Activated CD4-positive, CD25-positive, alpha-beta regulatory T cell (primary cell): ENCODE data around the gene VENTX.
"Not testable (repeated sequence)": the region's sequence is repeated elsewhere in the genome, so short reads cannot be mapped to it uniquely, and the experiment has no call there.

Source experiments
- DNase-seq, 4 experiments: peaks; one replicate each; lab custom pipeline; 2025; lab: John Stamatoyannopoulos, UW

The VENTX gene

GRCh38 chr10:133214468-133215410, 22.9 kb upstream of the VENTX start:
- no peak for DNase-seq

GRCh38 chr10:133215586-133215985, 22.1 kb upstream of the VENTX start:
- no peak for DNase-seq

DNA sequence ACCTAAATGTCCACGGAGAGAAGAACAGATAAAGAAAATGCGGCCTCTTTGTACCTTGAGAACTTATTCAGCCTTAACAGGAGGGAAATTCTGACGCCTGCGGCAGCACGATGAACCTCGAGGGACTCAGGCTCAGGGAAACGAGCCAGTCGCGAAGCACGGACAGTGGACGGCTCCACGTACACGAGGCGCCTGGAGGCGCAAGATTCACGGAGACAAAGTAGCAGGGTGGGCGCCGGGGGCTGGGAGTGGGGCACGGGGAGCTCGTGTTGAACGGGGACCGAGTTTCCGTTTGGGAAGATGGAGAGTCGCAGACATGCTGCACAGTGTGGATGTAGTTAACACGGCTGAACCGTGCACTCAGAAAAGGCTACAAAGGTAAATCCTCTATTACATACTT, 20.9 kb upstream of the VENTX start:
- no peak for DNase-seq

GRCh38 chr10:133217800-133218589, 19.7 kb upstream of the VENTX start:
- DNase-seq, result no peak

DNA sequence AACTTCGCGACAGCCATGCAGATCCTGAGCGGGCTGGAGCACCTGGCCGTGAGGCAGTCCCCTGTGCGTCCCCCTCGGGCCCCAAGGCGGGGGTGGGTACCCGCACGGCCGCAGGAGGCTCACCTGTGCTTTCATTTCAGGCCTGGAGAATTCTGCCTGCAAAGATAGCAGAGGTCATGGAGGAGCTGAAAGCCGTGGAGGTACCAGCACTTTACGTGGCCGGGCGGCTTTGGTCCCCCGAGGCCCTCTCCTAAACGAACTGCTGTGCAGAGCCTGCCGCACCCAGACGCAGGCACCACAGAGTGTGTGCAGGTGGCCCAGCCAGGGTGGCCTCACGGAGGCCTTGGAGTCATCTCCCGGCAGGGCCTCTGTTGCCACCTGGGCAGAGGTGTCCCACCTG, 18.8 kb upstream of the VENTX start:
- DNase-seq, result no peak

GRCh38 chr10:133219782-133220181, 17.9 kb upstream of the VENTX start:
- DNase-seq, result no peak

DNA sequence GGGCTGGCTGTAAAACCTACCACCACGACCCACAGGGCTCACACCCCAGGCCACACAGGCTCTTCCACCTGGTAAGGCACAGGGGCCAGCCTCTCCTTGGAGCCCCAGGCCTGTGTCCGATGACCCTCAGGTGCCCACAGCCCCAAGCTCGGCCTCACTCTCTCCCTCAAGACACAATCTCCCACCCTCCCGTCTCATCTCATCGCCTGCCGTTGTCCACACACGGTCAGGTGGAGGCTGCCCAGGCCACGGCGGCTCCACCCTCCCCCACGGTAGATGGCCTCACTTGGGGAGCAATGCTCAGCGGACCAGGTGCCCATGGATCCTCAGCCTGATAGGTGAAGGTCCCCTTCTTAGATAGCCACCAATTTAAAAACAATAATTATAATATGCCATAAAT, 16.3 kb upstream of the VENTX start:
- no peak for DNase-seq

- DNase-seq, result not testable (repeated sequence)
Observed at GRCh38 chr10:133221756-133222155, 15.9 kb upstream of the VENTX start.

GRCh38 chr10:133224076-133224475, 13.6 kb upstream of the VENTX start:
- no peak for DNase-seq

DNA sequence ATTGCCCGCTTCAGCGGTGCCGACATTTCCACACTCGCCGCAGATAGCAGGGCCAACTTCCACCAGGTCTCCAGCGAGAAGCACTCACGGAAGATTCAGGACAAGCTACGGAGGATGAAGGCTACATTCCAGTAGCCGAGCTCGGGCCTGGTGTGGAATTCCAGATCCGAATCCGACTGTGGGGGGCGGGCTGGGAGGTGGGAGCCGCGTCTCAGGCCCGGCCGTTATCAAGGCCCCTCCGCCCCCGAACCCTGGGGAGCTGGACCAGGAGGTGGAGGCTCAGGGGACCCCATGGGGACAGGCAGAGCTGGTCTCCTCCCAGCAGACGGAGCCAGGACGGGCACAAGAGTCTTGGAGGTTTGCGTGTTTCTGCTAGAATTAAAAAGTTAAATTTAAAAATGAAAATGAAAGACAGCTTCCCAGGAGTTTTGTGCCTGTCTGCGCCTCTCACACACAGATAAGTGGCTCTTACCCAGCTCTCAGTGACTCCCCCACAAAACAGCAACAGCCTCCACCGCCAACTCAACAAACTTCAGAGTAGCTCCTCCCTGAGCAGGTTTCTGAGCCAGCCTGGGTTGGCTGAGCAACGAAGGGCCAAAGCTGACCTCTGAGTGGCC, 12.8 kb upstream of the VENTX start:
- DNase-seq, result no peak

- DNase-seq, result no peak
Observed at GRCh38 chr10:133225707-133226191, 11.9 kb upstream of the VENTX start.

GRCh38 chr10:133226251-133226808, 11.3 kb upstream of the VENTX start:
- DNase-seq, result no peak

- no peak for DNase-seq
Observed at GRCh38 chr10:133227256-133227655, 10.4 kb upstream of the VENTX start.

- no peak for DNase-seq
Observed at GRCh38 chr10:133229265-133230043, 8.2 kb upstream of the VENTX start.

GRCh38 chr10:133230044-133230361, 7.7 kb upstream of the VENTX start, which contains the start of gene UTF1:
TSS of gene UTF1 (plus strand) at chr10:133230217. CDS start at chr10:133230289, 72 bp downstream.
- DNase-seq, result no peak

- DNase-seq, result no peak
Observed at GRCh38 chr10:133230387-133231195, 7.1 kb upstream of the VENTX start.

- no peak for DNase-seq
Observed at GRCh38 chr10:133231244-133231945, 6.3 kb upstream of the VENTX start.

DNA sequence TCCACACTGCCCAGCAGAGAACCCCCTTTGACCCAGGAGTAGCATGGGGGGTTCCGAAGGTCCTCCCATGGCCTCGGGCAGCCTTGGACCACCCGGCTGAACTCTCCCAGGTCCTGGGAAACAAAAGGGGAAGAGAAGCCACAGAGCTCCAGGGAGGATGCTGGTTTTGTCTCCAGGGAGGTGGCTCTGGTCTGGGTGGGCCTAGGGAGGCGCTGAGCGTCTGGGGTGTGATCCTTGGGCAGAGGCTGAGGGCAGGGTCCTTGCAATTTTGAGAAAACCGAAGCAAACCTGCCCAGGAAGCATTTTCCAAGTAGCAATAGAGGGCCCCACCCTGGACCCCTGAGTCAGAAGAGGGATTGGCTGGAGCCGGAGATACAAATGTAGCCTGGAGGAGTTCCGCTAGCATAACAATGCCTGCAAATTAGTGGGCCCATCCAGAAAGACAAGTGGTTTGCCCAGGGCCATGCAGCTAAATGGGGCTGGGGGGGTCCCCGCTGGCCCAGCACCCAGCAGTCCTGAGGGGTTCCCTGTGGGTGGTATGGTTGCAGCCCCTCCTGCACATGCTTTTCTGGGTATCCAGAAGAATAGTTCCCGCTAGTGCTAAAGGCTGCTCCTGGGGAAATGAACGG, 5.6 kb upstream of the VENTX start:
- no peak for DNase-seq

- not testable (repeated sequence) for DNase-seq
Observed at GRCh38 chr10:133234796-133235195, 2.9 kb upstream of the VENTX start.
